GM18505 (cell line): ENCODE results near the gene GNA12.

Experiments used
- ATAC-seq: cut with Tn5 transposase; IDR thresholded peaks from one replicate; pipeline ENCODE4 v1.9.1; 2021; ENCODE audit not compliant: unreplicated experiment
- POLR2A ChIP-seq: IDR thresholded peaks from 4 replicates; pipeline ENCODE4 v1.6.1; 2011; ENCODE audit warnings: borderline replicate concordance; ENCODE audit not compliant: insufficient read depth, insufficient read length; ENCODE audit errors: extremely low read depth

The GNA12 gene

DNA sequence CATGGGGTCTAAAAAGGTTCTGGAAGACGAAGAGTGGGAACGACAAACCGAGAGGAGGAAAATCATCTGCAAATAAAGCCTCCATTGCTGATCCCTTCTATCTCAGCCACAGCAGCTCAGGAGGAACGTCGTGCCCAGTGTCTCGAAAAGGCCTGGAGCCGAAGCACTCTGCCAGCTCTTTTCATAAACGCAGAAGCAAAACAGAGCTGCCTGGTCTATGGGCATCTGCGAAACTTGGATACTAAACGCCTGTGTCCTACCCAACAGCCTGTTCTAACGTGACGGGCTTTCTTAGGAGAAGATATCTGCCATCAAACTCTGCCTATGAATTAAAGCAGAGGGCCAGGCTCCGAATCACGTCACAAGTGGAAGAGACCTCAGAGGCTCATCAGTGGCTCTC is 68.7 kb downstream of the GNA12 start:
- no peak for TF ChIP-seq POLR2A
- no peak for ATAC-seq

DNA sequence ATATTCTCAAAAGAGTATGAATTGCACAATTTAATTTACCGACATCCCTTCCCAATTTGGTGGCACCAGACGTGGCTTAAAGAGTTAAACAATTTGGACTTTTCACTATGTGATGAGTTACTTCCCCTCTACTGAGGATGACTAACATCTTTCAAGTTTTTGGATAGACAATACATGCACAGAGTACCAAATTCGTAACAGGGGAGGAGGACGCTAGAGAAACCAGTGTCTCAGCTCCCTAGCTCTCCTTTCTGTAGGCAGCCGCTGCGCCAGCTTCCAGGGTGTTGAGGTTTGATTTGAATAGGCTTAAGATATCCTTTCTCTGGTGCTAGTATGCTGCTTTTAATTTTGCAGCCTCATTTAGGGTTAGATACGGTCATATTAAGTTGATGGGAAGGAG is 69.2 kb downstream of the GNA12 start:
- no peak for TF ChIP-seq POLR2A
- no peak for ATAC-seq

DNA sequence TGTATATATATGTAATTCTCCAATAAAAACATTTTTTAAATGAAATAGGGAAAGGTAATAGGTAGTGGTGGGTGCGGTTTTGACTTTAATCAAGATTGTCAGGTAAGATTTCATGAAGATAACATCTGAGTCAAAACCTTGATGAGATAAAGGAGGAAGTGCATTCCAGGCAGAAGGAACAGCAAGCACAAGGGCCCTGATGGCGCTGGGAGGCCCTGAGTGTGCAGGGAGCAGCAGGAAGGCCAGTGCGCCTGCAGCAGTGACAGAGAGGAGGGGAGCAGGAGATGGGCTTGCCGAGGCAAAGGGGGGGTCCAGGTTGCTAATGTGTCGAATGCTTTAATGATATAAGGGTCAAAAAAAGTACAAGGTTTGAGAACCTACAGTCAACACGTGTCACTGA is 69.8 kb downstream of the GNA12 start:
- no peak for ATAC-seq
- TF ChIP-seq POLR2A, result no peak

DNA sequence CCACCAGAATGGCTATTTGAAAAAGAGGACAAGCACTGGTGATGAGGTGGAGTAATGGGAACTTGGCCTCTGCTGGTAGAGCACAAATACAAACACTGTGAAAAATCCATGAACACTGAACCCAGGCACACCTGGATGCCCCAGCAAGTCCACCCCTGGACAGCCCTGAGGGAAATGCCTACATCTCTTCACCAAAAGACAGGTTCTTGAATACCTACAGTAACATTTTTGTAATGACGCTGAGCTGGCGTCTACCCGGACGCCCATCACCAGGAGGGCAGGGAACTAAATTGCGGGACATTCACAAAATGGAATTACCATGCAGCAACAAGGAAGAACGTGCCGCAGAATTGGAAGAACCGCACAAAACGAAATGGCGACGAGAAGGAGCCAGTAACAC is 70.5 kb downstream of the GNA12 start:
- TF ChIP-seq POLR2A, result no peak
- ATAC-seq, result no peak

DNA sequence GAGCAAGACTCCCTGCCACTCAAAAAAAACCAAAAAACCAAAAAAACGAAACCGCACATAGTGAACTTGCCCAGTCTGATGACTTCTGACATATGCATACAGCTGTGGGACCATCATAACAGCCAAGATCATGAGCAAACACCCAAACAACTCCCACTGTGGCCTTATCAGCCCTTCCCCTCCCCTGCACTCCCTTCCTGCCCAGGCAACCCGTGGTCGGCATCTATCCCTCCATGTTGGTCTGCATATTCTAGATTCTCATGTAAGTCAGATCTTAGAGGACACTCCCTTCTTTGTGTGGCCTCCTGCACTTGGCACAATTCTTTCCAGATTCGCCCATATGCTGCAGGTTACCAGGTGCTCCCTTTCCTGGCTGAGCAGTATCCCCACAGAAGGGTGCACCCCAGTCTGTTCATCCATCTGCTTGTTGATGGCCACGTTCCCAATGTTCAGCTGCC is 72.8 kb downstream of the GNA12 start:
- no peak for TF ChIP-seq POLR2A
- no peak for ATAC-seq

DNA sequence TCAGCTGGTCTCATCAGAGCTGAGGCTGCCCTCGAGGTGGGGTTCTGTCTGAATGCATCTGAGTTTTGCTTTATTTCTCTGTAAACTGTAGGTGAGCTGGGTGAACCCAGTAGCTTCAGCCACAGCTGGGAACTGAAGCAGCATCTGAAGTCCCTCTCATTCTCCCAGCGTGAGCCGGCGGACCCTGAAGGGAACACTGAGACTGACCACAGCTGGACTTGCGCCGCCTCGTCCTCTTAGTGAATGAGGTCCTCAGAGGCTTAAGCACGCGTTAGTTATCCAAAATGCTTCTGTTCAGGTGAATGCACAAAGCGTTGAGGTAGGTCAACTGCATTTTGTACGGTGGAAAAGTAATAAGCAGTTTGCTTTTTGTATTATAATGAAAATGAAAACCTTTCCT is 79.5 kb downstream of the GNA12 start:
- no peak for ATAC-seq
- no peak for TF ChIP-seq POLR2A

DNA sequence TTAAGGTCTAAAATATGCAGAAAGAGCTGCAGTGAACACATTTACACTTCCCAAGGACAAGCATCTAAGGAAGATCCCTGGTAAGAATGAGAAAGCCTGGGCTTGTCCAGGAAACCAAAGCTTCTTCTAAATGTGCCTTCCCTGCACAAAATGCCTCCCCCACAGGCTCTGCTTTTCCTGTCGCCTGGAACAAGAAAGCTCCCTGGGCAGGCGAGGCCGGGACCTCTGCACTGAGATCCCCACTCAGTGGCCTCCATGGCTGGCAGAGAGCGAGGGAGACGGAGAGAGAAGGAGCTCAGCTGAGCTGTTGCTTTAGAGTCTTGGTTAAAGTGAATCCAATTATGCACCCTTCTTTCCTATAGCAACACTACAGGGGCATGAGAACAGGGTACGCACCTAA is 80.5 kb downstream of the GNA12 start:
- TF ChIP-seq POLR2A, result no peak
- no peak for ATAC-seq

DNA sequence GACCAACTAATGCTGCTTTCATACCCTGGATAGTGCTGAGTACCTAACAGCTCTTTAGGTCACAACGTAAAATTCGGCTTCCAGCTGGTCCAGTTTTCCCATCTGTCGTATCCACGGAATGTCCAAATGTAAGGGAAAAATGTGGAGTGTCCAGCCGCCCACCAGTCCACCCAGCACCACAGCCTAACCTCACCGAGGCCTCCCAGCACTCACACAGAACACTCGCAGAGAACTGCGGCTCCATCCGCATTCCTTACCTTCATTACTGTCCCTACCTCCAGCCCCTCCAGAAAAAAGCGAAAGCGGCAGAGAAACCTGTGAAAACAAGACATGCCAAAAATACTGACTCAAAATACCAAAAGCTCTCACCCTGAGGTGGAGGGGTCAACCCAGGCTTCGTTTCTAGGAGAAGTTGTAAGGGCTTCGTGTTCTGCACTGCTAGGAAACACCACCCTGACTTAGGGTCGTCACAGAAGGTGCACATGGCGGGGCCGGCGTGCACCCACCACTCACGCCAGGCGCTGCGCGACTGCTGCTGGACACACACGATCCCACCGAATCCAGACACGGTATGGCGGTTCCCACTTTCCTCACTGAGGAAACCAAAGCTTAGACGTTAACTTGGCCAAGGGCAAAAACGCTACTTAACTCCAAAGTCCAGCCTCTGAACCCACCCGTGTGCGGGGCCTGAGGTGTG is 82.2 kb downstream of the GNA12 start:
- no peak for TF ChIP-seq POLR2A

DNA sequence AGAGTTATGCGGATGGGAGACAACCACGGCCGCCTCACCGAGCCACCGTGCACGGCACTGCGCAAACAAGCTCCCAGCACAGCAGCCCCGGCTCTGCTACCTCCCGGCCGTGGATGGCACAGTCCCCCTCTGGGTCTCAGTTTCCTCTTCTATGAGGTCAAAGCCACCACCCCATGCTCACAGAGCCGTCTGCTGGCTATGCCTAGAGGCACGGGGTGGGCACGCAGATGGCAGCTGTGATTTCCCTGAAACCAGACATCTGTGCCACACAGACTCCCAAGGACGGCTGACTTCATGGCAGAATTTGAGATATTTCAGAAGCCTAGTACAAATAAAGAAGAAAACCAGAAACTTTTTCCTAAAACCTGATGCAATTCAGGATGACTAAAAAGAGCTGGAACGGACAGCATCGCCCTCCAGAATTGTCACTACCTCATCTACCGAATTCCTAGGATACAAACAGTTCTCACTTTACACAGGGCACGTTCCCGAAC is 82.9 kb downstream of the GNA12 start:
- ATAC-seq, result no peak
- no peak for TF ChIP-seq POLR2A

More for the DNA sequence above, 82.2 kb downstream of the GNA12 start:
- no peak for ATAC-seq

DNA sequence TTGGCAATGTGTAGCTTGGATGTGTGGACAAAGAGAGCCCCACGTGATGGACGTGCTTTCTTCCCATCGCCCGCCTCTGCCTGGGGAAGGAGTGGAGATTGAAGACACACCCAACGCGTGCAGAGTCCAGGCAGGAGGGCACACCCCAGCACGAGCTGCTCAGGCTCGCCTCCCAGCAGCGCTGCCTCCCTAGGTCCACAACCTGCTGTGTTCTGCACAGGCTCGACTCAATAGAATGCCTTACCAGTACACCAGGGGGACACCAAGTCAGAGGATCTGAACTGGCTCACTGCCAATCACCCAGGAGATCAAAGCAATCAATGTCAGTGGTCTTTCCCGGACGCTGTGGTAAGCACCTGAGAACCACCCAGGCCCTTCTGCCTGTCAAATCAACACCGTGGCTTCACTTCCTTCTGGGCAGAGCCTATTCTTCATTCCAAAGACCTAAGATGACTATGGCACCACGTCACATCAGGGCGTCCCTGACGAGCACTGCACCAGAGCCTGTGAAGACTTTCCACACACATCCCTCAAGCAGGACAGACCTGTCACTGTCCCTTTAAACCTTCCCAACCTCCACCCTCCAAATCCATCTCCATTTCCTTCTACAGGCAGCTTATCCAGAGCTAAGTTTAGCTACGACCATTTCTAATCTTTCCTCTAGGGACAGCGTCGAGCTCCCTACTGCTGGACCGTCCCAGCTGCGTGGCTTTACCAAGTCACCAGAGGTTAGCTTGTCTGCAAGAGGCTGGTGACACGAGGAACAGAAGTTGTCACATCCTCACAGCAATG is 83.8 kb downstream of the GNA12 start:
- ATAC-seq, result no peak
- no peak for TF ChIP-seq POLR2A

DNA sequence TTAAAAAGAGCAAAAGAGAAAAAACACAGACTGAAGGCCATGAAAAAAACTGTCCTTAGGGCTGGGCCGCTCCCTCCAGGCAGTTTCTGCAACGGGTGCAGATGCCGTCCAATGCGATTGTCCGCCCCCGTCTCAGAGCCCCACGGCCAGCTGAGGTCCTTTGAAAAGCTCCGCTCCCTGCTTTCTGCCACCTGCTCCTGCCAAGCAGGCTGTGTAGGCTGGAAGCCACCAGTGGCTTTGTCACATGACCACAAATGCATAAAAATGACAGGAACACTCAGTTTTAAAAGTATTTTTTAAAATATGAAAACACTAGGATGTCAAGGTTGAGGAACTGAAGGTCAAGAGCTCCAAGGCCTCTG is 84.4 kb downstream of the GNA12 start:
- no peak for TF ChIP-seq POLR2A
- ATAC-seq, result no peak

DNA sequence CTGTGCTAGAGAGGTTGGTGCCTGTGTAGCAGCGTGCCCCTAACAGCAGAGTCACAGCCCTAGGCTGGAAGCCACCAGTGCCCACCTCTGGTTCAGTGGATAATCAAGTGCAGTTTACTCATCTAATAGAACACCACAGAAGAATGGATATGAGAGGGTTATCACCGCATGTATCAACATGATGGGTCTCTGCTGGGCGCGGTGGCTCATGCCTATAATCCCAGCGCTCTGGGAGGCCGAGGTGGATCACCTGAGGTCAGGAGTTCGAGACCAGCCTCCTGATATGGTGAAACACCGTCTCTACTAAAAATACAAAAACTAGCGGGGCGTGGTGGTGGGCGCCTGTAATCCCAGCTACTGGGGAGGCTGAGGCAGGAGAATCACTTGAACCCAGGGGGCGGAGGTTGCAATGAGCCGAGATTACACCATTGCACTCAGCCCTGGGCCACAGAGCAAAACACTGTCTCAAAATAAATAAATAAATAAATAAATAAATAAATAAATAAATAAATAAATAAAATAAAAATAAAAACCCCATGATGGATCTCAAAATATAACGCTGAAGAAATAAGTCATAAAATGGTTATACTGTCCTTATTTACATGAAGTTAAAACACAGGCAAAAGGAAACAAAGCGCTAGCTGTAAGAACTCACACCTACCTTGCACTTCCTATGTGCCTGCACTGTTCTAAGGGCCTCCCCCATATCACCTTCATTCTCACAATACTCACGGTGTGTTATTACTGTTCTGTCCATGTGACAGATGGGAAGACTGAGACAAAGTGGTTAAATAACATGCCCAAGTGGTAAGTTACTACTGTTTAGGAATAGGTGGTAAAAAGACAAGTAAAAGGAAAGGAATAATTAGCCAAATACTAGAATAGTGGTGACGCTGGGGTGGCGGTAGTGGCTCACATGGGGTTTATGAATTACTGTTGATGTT is 85.2 kb downstream of the GNA12 start:
- no peak for TF ChIP-seq POLR2A
- ATAC-seq, result no peak
